Activated effector memory CD4-positive, alpha-beta T cell treated with Interleukin-2 at 50 U/mL for 16 hours (primary cell): ENCODE measurements around the gene ADGRB3.
"Not testable (repeated sequence)": the region's sequence is repeated elsewhere in the genome, so short reads cannot be mapped to it uniquely, and the experiment has no call there.

Experiments used
- DNase-seq: peaks from one replicate; pipeline ENCODE4 v3.0.0-alpha.2; 2020

Gene ADGRB3

GRCh38 chr6:69383627-69384026 lies 748.5 kb downstream of the ADGRB3 start:
- DNase-seq = no peak

GRCh38 chr6:69386426-69386825 lies 751.3 kb downstream of the ADGRB3 start:
- no peak for DNase-seq

GRCh38 chr6:69390125-69390524 lies 755.0 kb downstream of the ADGRB3 start:
- no peak for DNase-seq

- DNase-seq = no peak
These were observed 756.0 kb downstream of the ADGRB3 start for GRCh38 chr6:69391106-69391505.

- no peak for DNase-seq
These were observed 757.7 kb downstream of the ADGRB3 start for GRCh38 chr6:69392745-69393144.

GRCh38 chr6:69398311-69398710 lies 763.2 kb downstream of the ADGRB3 start:
- no peak for DNase-seq

GRCh38 chr6:69398729-69399128 lies 763.6 kb downstream of the ADGRB3 start:
- no peak for DNase-seq

- DNase-seq = no peak
These were observed 773.8 kb downstream of the ADGRB3 start for GRCh38 chr6:69408886-69409285.

- no peak for DNase-seq
These were observed 781.7 kb downstream of the ADGRB3 start for GRCh38 chr6:69416776-69417175.

GRCh38 chr6:69421269-69421668 lies 786.2 kb downstream of the ADGRB3 start:
- no peak for DNase-seq

- DNase-seq = no peak
These were observed 786.9 kb downstream of the ADGRB3 start for GRCh38 chr6:69422020-69422419.

- DNase-seq = no peak
These were observed 787.4 kb downstream of the ADGRB3 start for GRCh38 chr6:69422475-69422874.

GRCh38 chr6:69423785-69424184 lies 788.7 kb downstream of the ADGRB3 start:
- no peak for DNase-seq

GRCh38 chr6:69424581-69424980 lies 789.5 kb downstream of the ADGRB3 start:
- no peak for DNase-seq

- DNase-seq = no peak
These were observed 792.8 kb downstream of the ADGRB3 start for GRCh38 chr6:69427882-69428281.

- not testable (repeated sequence) for DNase-seq
These were observed 797.1 kb downstream of the ADGRB3 start for GRCh38 chr6:69432168-69432567.

- not testable (repeated sequence) for DNase-seq
These were observed 798.0 kb downstream of the ADGRB3 start for GRCh38 chr6:69433116-69433515.

GRCh38 chr6:69438113-69438512 lies 803.0 kb downstream of the ADGRB3 start:
- no peak for DNase-seq
